HG02973 (cell line): ENCODE measurements around the gene SCART1.
"Not testable (repeated sequence)": the region's sequence is repeated elsewhere in the genome, so short reads cannot be mapped to it uniquely, and the experiment has no call there.

Source experiments
- ATAC-seq: cut with Tn5 transposase; IDR thresholded peaks from one replicate; pipeline ENCODE4 v1.9.1; 2021; ENCODE audit warnings: moderate library complexity; ENCODE audit not compliant: unreplicated experiment

The SCART1 gene

GRCh38 chr10:133515471-133515870 is 61.7 kb downstream of the SCART1 start:
- no peak for ATAC-seq

DNA sequence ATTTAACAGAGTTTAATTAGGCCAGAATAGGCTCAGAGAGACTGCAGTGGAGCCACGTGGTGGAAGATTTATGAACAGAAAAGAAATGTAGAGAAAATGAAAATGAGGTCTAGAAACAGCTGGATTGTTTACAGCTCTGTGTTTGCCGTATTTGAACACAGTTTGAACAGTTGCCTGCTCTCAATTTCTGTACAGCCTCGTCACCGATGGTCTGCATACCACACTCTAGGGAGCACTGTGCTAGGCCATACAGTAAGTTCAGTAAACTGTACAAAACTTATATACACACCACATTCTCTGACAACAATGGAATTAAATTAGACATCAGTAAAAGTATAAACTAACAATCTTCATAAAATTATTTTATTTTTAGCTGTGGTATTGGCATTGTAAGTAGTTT is 62.3 kb downstream of the SCART1 start:
- no peak for ATAC-seq

GRCh38 chr10:133518517-133518916 is 64.8 kb downstream of the SCART1 start:
- not testable (repeated sequence) for ATAC-seq
